ENCODE measurements around the gene SNX10.

SNX10 gene

GRCh38 chr7:26295586-26295985 lies 3.9 kb downstream of the SNX10 start:
- Histone ChIP-seq H3K4me1 (ENCODE audit: control insufficient read depth in 2 of 2, insufficient read depth in 2 of 2, low read length in 2 of 2) (peaks cover 5 to 7% of the 10 kb centered on the region in 2 donors), H3K36me3 (ENCODE audit: control insufficient read depth in 2 of 2, insufficient read depth in 2 of 2, low read length in 2 of 2) (no peaks in the 10 kb centered on the region), H3K27me3 (ENCODE audit: control insufficient read depth in 2 of 2, insufficient read depth in 2 of 2, low read length in 2 of 2) (no peaks in the 10 kb centered on the region), H3K27ac (ENCODE audit: low read depth in 2 of 2, low read length in 2 of 2) (no peak overlapping the region), H3K9ac (ENCODE audit: low read depth in 1 of 2, low read length in 2 of 2) (no peak overlapping the region), H3K9me3 (ENCODE audit: control insufficient read depth in 2 of 2, low read length in 2 of 2) (no peaks in the 10 kb centered on the region), H3K4me3 (ENCODE audit: low read length in 2 of 2) (no peak overlapping the region)

- H3K4me3 ChIP-seq (ENCODE audit: low read length in 2 of 2): no peak overlapping the region
Measured at GRCh38 chr7:26298472-26299058, 6.9 kb downstream of the SNX10 start.

GRCh38 chr7:26305090-26305868 lies 13.6 kb downstream of the SNX10 start:
- no peak overlapping the region for H3K27ac ChIP-seq (ENCODE audit: low read depth in 2 of 2, low read length in 2 of 2)
- H3K9me3 ChIP-seq (ENCODE audit: control insufficient read depth in 2 of 2, low read length in 2 of 2): no peaks in the 10 kb centered on the region
- H3K9ac ChIP-seq (ENCODE audit: low read depth in 1 of 2, low read length in 2 of 2): no peak overlapping the region
- no peaks in the 10 kb centered on the region for H3K4me1 ChIP-seq (ENCODE audit: control insufficient read depth in 2 of 2, insufficient read depth in 2 of 2, low read length in 2 of 2)
- H3K4me3 ChIP-seq (ENCODE audit: low read length in 2 of 2): no peak overlapping the region
- H3K36me3 ChIP-seq (ENCODE audit: control insufficient read depth in 2 of 2, insufficient read depth in 2 of 2, low read length in 2 of 2): no peaks in the 10 kb centered on the region
- no peaks in the 10 kb centered on the region for H3K27me3 ChIP-seq (ENCODE audit: control insufficient read depth in 2 of 2, insufficient read depth in 2 of 2, low read length in 2 of 2)

More at GRCh38 chr7:26298472-26299058, 6.9 kb downstream of the SNX10 start:
- Histone ChIP-seq H3K27ac (ENCODE audit: low read depth in 2 of 2, low read length in 2 of 2) (no peak overlapping the region), H3K9ac (ENCODE audit: low read depth in 1 of 2, low read length in 2 of 2) (no peak overlapping the region), H3K9me3 (ENCODE audit: control insufficient read depth in 2 of 2, low read length in 2 of 2) (no peaks in the 10 kb centered on the region), H3K4me1 (ENCODE audit: control insufficient read depth in 2 of 2, insufficient read depth in 2 of 2, low read length in 2 of 2) (no peaks in the 10 kb centered on the region), H3K27me3 (ENCODE audit: control insufficient read depth in 2 of 2, insufficient read depth in 2 of 2, low read length in 2 of 2) (no peaks in the 10 kb centered on the region), H3K36me3 (ENCODE audit: control insufficient read depth in 2 of 2, insufficient read depth in 2 of 2, low read length in 2 of 2) (no peaks in the 10 kb centered on the region)

GRCh38 chr7:26305869-26306665 lies 14.4 kb downstream of the SNX10 start:
- H3K4me1 ChIP-seq (ENCODE audit: control insufficient read depth in 2 of 2, insufficient read depth in 2 of 2, low read length in 2 of 2): no peaks in the 10 kb centered on the region
- H3K27me3 ChIP-seq (ENCODE audit: control insufficient read depth in 2 of 2, insufficient read depth in 2 of 2, low read length in 2 of 2): no peaks in the 10 kb centered on the region
- no peak overlapping the region for H3K4me3 ChIP-seq (ENCODE audit: low read length in 2 of 2)
- H3K36me3 ChIP-seq (ENCODE audit: control insufficient read depth in 2 of 2, insufficient read depth in 2 of 2, low read length in 2 of 2): no peaks in the 10 kb centered on the region
- no peaks in the 10 kb centered on the region for H3K9me3 ChIP-seq (ENCODE audit: control insufficient read depth in 2 of 2, low read length in 2 of 2)
- no peak overlapping the region for H3K27ac ChIP-seq (ENCODE audit: low read depth in 2 of 2, low read length in 2 of 2)
- no peak overlapping the region for H3K9ac ChIP-seq (ENCODE audit: low read depth in 1 of 2, low read length in 2 of 2)

- Histone ChIP-seq H3K27ac (ENCODE audit: low read depth in 2 of 2, low read length in 2 of 2) (peak overlapping the region in 1 of 2 donors; percentile 8), H3K9me3 (ENCODE audit: control insufficient read depth in 2 of 2, low read length in 2 of 2) (no peaks in the 10 kb centered on the region), H3K9ac (ENCODE audit: low read depth in 1 of 2, low read length in 2 of 2) (no peak overlapping the region), H3K4me1 (ENCODE audit: control insufficient read depth in 2 of 2, insufficient read depth in 2 of 2, low read length in 2 of 2) (peaks cover 0 to under 1% of the 10 kb centered on the region in 2 donors), H3K27me3 (ENCODE audit: control insufficient read depth in 2 of 2, insufficient read depth in 2 of 2, low read length in 2 of 2) (no peaks in the 10 kb centered on the region), H3K36me3 (ENCODE audit: control insufficient read depth in 2 of 2, insufficient read depth in 2 of 2, low read length in 2 of 2) (no peaks in the 10 kb centered on the region), H3K4me3 (ENCODE audit: low read length in 2 of 2) (no peak overlapping the region)
Measured at GRCh38 chr7:26306790-26307189, 15.1 kb downstream of the SNX10 start.

- peak overlapping the region in 1 of 2 donors; percentile 8 for H3K27ac ChIP-seq (ENCODE audit: low read depth in 2 of 2, low read length in 2 of 2)
- H3K4me3 ChIP-seq (ENCODE audit: low read length in 2 of 2): no peak overlapping the region
Measured at GRCh38 chr7:26307226-26307625, 15.6 kb downstream of the SNX10 start.

GRCh38 chr7:26307791-26308190 lies 16.1 kb downstream of the SNX10 start:
- Histone ChIP-seq H3K36me3 (ENCODE audit: control insufficient read depth in 2 of 2, insufficient read depth in 2 of 2, low read length in 2 of 2) (no peaks in the 10 kb centered on the region), H3K27ac (ENCODE audit: low read depth in 2 of 2, low read length in 2 of 2) (no peak overlapping the region), H3K4me3 (ENCODE audit: low read length in 2 of 2) (no peak overlapping the region), H3K4me1 (ENCODE audit: control insufficient read depth in 2 of 2, insufficient read depth in 2 of 2, low read length in 2 of 2) (peaks cover 0 to 5% of the 10 kb centered on the region in 2 donors), H3K27me3 (ENCODE audit: control insufficient read depth in 2 of 2, insufficient read depth in 2 of 2, low read length in 2 of 2) (no peaks in the 10 kb centered on the region), H3K9me3 (ENCODE audit: control insufficient read depth in 2 of 2, low read length in 2 of 2) (no peaks in the 10 kb centered on the region), H3K9ac (ENCODE audit: low read depth in 1 of 2, low read length in 2 of 2) (no peak overlapping the region)

More at GRCh38 chr7:26307226-26307625, 15.6 kb downstream of the SNX10 start:
- Histone ChIP-seq H3K9me3 (ENCODE audit: control insufficient read depth in 2 of 2, low read length in 2 of 2) (no peaks in the 10 kb centered on the region), H3K27me3 (ENCODE audit: control insufficient read depth in 2 of 2, insufficient read depth in 2 of 2, low read length in 2 of 2) (no peaks in the 10 kb centered on the region), H3K9ac (ENCODE audit: low read depth in 1 of 2, low read length in 2 of 2) (no peak overlapping the region), H3K36me3 (ENCODE audit: control insufficient read depth in 2 of 2, insufficient read depth in 2 of 2, low read length in 2 of 2) (no peaks in the 10 kb centered on the region), H3K4me1 (ENCODE audit: control insufficient read depth in 2 of 2, insufficient read depth in 2 of 2, low read length in 2 of 2) (peaks cover 0 to 5% of the 10 kb centered on the region in 2 donors)

- H3K27ac ChIP-seq (ENCODE audit: low read depth in 2 of 2, low read length in 2 of 2): no peak overlapping the region
- no peaks in the 10 kb centered on the region for H3K27me3 ChIP-seq (ENCODE audit: control insufficient read depth in 2 of 2, insufficient read depth in 2 of 2, low read length in 2 of 2)
- no peaks in the 10 kb centered on the region for H3K9me3 ChIP-seq (ENCODE audit: control insufficient read depth in 2 of 2, low read length in 2 of 2)
- H3K9ac ChIP-seq (ENCODE audit: low read depth in 1 of 2, low read length in 2 of 2): no peak overlapping the region
- peaks cover 0 to 5% of the 10 kb centered on the region in 2 donors for H3K4me1 ChIP-seq (ENCODE audit: control insufficient read depth in 2 of 2, insufficient read depth in 2 of 2, low read length in 2 of 2)
- no peak overlapping the region for H3K4me3 ChIP-seq (ENCODE audit: low read length in 2 of 2)
- H3K36me3 ChIP-seq (ENCODE audit: control insufficient read depth in 2 of 2, insufficient read depth in 2 of 2, low read length in 2 of 2): no peaks in the 10 kb centered on the region
Measured at GRCh38 chr7:26308551-26308950, 16.9 kb downstream of the SNX10 start.

GRCh38 chr7:26309089-26309488 lies 17.4 kb downstream of the SNX10 start:
- Histone ChIP-seq H3K27ac (ENCODE audit: low read depth in 2 of 2, low read length in 2 of 2) (no peak overlapping the region), H3K36me3 (ENCODE audit: control insufficient read depth in 2 of 2, insufficient read depth in 2 of 2, low read length in 2 of 2) (no peaks in the 10 kb centered on the region), H3K9me3 (ENCODE audit: control insufficient read depth in 2 of 2, low read length in 2 of 2) (no peaks in the 10 kb centered on the region), H3K4me3 (ENCODE audit: low read length in 2 of 2) (no peak overlapping the region), H3K27me3 (ENCODE audit: control insufficient read depth in 2 of 2, insufficient read depth in 2 of 2, low read length in 2 of 2) (no peaks in the 10 kb centered on the region), H3K9ac (ENCODE audit: low read depth in 1 of 2, low read length in 2 of 2) (no peak overlapping the region), H3K4me1 (ENCODE audit: control insufficient read depth in 2 of 2, insufficient read depth in 2 of 2, low read length in 2 of 2) (peaks cover 0 to 5% of the 10 kb centered on the region in 2 donors)

- Histone ChIP-seq H3K27me3 (ENCODE audit: control insufficient read depth in 2 of 2, insufficient read depth in 2 of 2, low read length in 2 of 2) (no peaks in the 10 kb centered on the region), H3K4me3 (ENCODE audit: low read length in 2 of 2) (no peak overlapping the region), H3K9ac (ENCODE audit: low read depth in 1 of 2, low read length in 2 of 2) (no peak overlapping the region), H3K4me1 (ENCODE audit: control insufficient read depth in 2 of 2, insufficient read depth in 2 of 2, low read length in 2 of 2) (peaks cover 0 to 5% of the 10 kb centered on the region in 2 donors), H3K9me3 (ENCODE audit: control insufficient read depth in 2 of 2, low read length in 2 of 2) (no peaks in the 10 kb centered on the region), H3K36me3 (ENCODE audit: control insufficient read depth in 2 of 2, insufficient read depth in 2 of 2, low read length in 2 of 2) (no peaks in the 10 kb centered on the region), H3K27ac (ENCODE audit: low read depth in 2 of 2, low read length in 2 of 2) (no peak overlapping the region)
Measured at GRCh38 chr7:26311798-26312197, 20.1 kb downstream of the SNX10 start.

Data from mucosa of rectum (tissue), 2 donors.